IPS-18a (cell line): Measurements from ENCODE around the gene VPS50.

ENCODE experiments used
- H3K27ac ChIP-seq: one replicate; pipeline ENCODE4 v1.5.1; 2013; ENCODE audit warnings: low read length
- H3K27me3 ChIP-seq: one replicate; pipeline ENCODE4 v1.6.1; 2013; ENCODE audit warnings: mild to moderate bottlenecking, low read length; ENCODE audit not compliant: control insufficient read depth, insufficient read depth
- H3K36me3 ChIP-seq: one replicate; pipeline ENCODE4 v1.6.1; 2013; ENCODE audit warnings: low read depth, low read length; ENCODE audit not compliant: control insufficient read depth
- H3K4me1 ChIP-seq: one replicate; pipeline ENCODE4 v1.6.1; 2013; ENCODE audit warnings: low read depth, low read length; ENCODE audit not compliant: control insufficient read depth
- H3K4me3 ChIP-seq: one replicate; pipeline ENCODE4 v1.5.1; 2013; ENCODE audit warnings: low read length
- H3K9ac ChIP-seq: one replicate; pipeline ENCODE4 v1.6.1; 2013; ENCODE audit warnings: mild to moderate bottlenecking, low read length, moderate library complexity
- H3K9me3 ChIP-seq: one replicate; pipeline ENCODE4 v1.6.1; 2013; ENCODE audit warnings: low read depth, low read length; ENCODE audit not compliant: control insufficient read depth

Gene VPS50

GRCh38 chr7:93218997-93219827, 13.0 kb upstream of the VPS50 start:
- Histone ChIP-seq H3K9ac (no peak overlapping the region), H3K27me3 (peaks cover 8% of the 10 kb centered on the region), H3K4me3 (no peak overlapping the region), H3K9me3 (no peaks in the 10 kb centered on the region), H3K4me1 (no peaks in the 10 kb centered on the region), H3K36me3 (no peaks in the 10 kb centered on the region), H3K27ac (no peak overlapping the region)

GRCh38 chr7:93219868-93220267, 12.3 kb upstream of the VPS50 start:
- Histone ChIP-seq H3K9ac (no peak overlapping the region), H3K4me1 (no peaks in the 10 kb centered on the region), H3K27ac (no peak overlapping the region), H3K9me3 (no peaks in the 10 kb centered on the region), H3K4me3 (no peak overlapping the region), H3K36me3 (no peaks in the 10 kb centered on the region), H3K27me3 (peaks cover 7% of the 10 kb centered on the region)

DNA sequence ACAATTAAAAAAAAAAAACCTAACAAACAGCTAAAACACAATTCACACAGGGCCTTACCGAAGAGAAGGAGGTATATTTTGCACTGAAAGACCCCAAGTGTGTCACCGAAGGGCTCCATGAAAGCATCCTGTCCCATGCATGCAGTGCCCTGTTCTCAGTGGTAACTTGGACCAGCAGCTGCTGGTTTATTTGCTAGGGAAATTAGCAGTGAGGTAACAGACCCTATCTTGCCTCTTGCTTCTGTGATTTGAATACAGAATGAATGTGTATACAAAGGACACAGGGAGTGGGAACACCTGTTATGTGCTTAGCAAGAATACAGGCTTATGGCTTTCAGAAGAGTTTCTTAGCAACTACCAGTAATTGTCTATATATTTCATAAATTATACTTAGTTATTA, 5.9 kb upstream of the VPS50 start, which contains the start of gene HEPACAM2:
TSS of gene HEPACAM2 (minus strand) at position 160 of the 400 bp plus-strand sequence.
- Histone ChIP-seq H3K9me3 (no peaks in the 10 kb centered on the region), H3K36me3 (no peaks in the 10 kb centered on the region), H3K27me3 (peaks cover 5% of the 10 kb centered on the region), H3K27ac (no peak within 1 kb of the TSS), H3K9ac (no peak within 1 kb of the TSS), H3K4me1 (peaks cover 2% of the 10 kb centered on the region), H3K4me3 (no peak within 1 kb of the TSS)

DNA sequence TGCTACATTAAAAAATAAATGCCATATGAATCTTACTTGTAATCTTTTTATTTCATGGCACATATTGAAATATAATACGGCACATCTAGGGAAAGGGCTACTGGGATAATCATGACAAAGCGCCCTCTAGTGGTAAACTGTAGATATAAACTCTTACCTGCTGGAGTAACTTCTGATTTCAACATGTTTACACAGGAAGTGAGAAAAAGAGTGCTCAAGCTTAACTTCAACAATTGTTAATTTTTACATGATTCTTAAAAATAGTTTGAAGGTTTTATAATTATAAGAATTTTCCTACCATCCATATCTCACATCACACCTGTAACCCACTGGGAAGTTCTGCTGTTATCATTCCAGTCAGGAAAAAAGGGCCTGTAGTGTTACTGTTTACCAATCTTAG, 3.9 kb upstream of the VPS50 start:
- no peak overlapping the region for H3K4me3 ChIP-seq
- H3K9ac ChIP-seq: no peak overlapping the region
- peaks cover 4% of the 10 kb centered on the region for H3K4me1 ChIP-seq
- H3K27me3 ChIP-seq: peaks cover 5% of the 10 kb centered on the region
- H3K27ac ChIP-seq: no peak overlapping the region
- no peaks in the 10 kb centered on the region for H3K36me3 ChIP-seq
- H3K9me3 ChIP-seq: no peaks in the 10 kb centered on the region

GRCh38 chr7:93231259-93231658, 907 bp upstream of the VPS50 start:
- Histone ChIP-seq H3K9me3 (no peaks in the 10 kb centered on the region), H3K27ac (no peak overlapping the region), H3K27me3 (peaks cover 5% of the 10 kb centered on the region), H3K4me3 (peak overlapping the region; percentile 93), H3K4me1 (peaks cover 4% of the 10 kb centered on the region), H3K9ac (peak overlapping the region; percentile 26), H3K36me3 (no peaks in the 10 kb centered on the region)

GRCh38 chr7:93232673-93233018, 480 bp downstream of the VPS50 start:
- Histone ChIP-seq H3K9ac (peak overlapping the region; percentile 14), H3K36me3 (no peaks in the 10 kb centered on the region), H3K4me1 (peaks cover 4% of the 10 kb centered on the region), H3K9me3 (no peaks in the 10 kb centered on the region), H3K27me3 (peaks cover 5% of the 10 kb centered on the region), H3K4me3 (peak overlapping the region; percentile 93), H3K27ac (no peak overlapping the region)

DNA sequence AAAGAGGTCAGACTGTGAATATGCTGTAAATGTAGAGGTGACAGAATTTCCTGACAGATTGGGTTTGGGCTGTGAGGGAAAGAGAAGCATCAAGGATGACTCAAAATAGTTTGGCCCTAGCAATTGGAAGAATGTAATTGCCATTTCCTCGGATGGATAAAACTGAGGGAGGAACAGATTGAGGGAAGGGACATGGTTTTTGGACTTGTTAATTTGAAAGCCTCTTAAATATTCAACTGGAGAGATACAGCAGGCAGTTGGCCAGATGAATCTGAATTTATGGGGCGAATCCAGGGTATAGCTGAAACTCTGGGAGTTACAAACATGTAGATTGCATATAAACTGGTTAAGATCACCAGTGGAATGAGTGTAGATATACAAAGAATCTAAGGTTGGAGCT, 3.4 kb downstream of the VPS50 start:
- peaks cover 4% of the 10 kb centered on the region for H3K4me1 ChIP-seq

GRCh38 chr7:93238131-93238530, 6.0 kb downstream of the VPS50 start:
- no peaks in the 10 kb centered on the region for H3K4me1 ChIP-seq
- no peaks in the 10 kb centered on the region for H3K27me3 ChIP-seq
- H3K36me3 ChIP-seq: no peaks in the 10 kb centered on the region
- no peak overlapping the region for H3K27ac ChIP-seq
- H3K4me3 ChIP-seq: no peak overlapping the region
- H3K9me3 ChIP-seq: no peaks in the 10 kb centered on the region
- no peak overlapping the region for H3K9ac ChIP-seq

More for the DNA sequence above, 3.4 kb downstream of the VPS50 start:
- H3K9me3 ChIP-seq: no peaks in the 10 kb centered on the region
- peaks cover 2% of the 10 kb centered on the region for H3K27me3 ChIP-seq
- no peaks in the 10 kb centered on the region for H3K36me3 ChIP-seq
- no peak overlapping the region for H3K4me3 ChIP-seq
- H3K27ac ChIP-seq: no peak overlapping the region
- no peak overlapping the region for H3K9ac ChIP-seq

DNA sequence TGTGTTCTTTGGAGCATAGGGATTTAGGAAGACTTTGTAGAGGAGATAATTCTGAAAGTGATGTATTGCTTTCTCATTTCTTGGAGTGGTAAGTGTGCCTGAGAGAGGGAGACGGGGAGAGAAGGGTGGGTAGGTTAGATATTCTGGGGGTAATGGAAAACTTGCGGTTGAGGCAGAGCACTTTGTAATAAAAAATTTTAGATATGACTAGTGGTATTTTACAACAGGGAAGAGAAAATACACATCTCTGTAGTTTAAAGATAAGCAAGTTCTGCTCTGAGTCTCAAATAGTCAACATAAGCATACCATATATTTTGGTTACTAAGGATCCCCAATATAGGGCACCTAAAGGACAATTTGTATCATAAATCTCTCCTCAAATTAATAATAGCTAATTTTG, 6.6 kb downstream of the VPS50 start:
- no peaks in the 10 kb centered on the region for H3K27me3 ChIP-seq
- no peaks in the 10 kb centered on the region for H3K9me3 ChIP-seq
- H3K27ac ChIP-seq: no peak overlapping the region
- no peak overlapping the region for H3K9ac ChIP-seq
- H3K4me3 ChIP-seq: no peak overlapping the region
- no peaks in the 10 kb centered on the region for H3K4me1 ChIP-seq
- no peaks in the 10 kb centered on the region for H3K36me3 ChIP-seq

DNA sequence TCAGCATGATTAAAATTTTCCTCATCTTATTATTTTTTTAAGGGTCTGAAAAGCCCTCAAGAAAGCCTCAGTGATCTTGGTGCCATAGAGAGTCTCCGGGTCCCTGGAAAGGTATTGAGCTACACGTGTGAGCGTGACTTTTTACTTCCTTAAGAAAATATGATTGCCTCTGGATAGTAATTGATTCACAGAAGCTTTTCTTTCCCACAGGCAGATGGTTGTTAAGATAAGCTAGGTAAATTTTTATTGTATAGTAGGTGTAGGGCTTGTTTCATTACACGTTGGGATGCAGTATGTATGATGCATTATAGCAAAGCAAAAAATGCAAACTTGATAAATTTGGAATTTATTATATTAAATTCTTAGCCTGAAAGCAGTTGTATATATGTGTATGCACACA, 7.7 kb downstream of the VPS50 start:
- H3K36me3 ChIP-seq: no peaks in the 10 kb centered on the region
- H3K27me3 ChIP-seq: no peaks in the 10 kb centered on the region
- H3K9me3 ChIP-seq: no peaks in the 10 kb centered on the region
- no peak overlapping the region for H3K4me3 ChIP-seq
- no peak overlapping the region for H3K27ac ChIP-seq
- H3K4me1 ChIP-seq: no peaks in the 10 kb centered on the region
- H3K9ac ChIP-seq: no peak overlapping the region

DNA sequence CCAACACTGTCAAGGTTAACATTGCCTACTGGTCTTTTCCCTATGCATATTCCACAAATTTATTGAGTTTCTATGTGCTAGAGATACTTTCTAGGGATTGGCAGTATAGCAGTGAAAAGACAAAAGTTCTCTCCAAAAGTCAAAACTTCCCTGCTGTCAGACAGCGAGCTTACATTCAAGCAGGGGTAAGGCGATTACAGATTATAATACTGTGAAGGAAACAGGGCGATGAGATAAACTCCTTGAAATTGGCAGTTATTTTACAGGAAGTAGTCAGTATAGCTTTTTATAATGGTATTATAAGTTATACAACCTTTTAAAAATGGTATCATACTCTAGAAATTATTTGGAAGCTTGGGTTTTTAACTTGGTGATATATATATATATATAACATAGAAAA, 9.9 kb downstream of the VPS50 start:
- H3K9ac ChIP-seq: no peak overlapping the region
- H3K36me3 ChIP-seq: no peaks in the 10 kb centered on the region
- no peak overlapping the region for H3K4me3 ChIP-seq
- H3K9me3 ChIP-seq: no peaks in the 10 kb centered on the region
- H3K27ac ChIP-seq: no peak overlapping the region
- H3K4me1 ChIP-seq: no peaks in the 10 kb centered on the region
- H3K27me3 ChIP-seq: no peaks in the 10 kb centered on the region
